ENCODE measurements around the gene APLN.
A peak's percentile ranks its signal among the peaks of the same experiment; 100 is the strongest.

Gene APLN

DNA sequence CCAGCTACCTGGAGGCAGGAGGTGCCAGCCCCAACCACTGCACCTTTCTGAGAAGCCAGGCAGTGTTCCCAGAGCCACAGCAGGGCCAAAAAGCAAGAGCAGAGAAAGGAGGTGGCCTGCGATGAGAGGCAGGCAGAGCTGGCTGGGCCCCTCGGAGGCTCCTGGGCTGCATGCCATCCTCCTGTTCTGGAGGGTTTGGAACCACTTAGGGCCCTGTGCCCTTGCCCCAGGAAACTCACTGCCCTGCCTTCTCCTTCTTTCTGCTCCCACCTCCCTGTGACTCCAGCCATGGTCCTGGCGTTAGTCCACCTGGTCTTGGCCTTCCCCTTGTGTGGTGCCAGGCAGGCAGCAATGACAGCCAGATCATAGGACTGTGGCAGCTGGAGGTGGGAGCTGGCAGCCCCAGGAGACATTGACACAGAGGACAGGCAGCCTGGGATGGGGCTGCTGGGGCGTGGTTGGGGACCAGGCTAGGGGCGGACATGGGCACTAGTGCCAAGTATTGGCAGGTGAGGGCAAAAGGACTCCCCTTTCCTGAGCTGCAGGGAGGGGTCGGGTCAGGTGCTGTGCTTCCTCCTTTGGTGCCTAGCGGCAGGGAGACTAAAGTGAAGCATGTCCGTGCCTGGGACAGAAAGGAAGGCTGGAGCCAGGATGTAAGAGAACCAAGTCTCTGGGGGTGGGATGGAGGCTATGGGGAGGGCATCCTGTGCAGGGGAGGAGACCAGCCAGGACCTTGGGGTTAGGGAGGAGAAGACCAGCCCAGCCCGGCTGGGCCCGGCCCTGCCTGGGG, 1.4 kb downstream of the APLN start:
- no peaks in the 10 kb centered on the region for H3K79me2 ChIP-seq
- no peak overlapping the region for H3K4me3 ChIP-seq (ENCODE audit: low read depth, low read length)
- H2AFZ ChIP-seq = no peak overlapping the region
- TF ChIP-seq, protein P1, sequence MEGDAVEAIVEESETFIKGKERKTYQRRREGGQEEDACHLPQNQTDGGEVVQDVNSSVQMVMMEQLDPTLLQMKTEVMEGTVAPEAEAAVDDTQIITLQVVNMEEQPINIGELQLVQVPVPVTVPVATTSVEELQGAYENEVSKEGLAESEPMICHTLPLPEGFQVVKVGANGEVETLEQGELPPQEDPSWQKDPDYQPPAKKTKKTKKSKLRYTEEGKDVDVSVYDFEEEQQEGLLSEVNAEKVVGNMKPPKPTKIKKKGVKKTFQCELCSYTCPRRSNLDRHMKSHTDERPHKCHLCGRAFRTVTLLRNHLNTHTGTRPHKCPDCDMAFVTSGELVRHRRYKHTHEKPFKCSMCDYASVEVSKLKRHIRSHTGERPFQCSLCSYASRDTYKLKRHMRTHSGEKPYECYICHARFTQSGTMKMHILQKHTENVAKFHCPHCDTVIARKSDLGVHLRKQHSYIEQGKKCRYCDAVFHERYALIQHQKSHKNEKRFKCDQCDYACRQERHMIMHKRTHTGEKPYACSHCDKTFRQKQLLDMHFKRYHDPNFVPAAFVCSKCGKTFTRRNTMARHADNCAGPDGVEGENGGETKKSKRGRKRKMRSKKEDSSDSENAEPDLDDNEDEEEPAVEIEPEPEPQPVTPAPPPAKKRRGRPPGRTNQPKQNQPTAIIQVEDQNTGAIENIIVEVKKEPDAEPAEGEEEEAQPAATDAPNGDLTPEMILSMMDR (IDR thresholded peaks at IDR 0.05) = no peak
- H3K9me3 ChIP-seq (ENCODE audit: control insufficient read depth, low read length) = no peaks in the 10 kb centered on the region
- H3K9ac ChIP-seq = no peak overlapping the region
- H3K27ac ChIP-seq = no peak overlapping the region
- peaks cover 7% of the 10 kb centered on the region for H3K4me1 ChIP-seq
- H3K27me3 ChIP-seq (ENCODE audit: control insufficient read depth, insufficient read depth, low read length) = no peaks in the 10 kb centered on the region
- no peaks in the 10 kb centered on the region for H3K36me3 ChIP-seq (ENCODE audit: control insufficient read depth, insufficient read depth, low read length)
- H3K4me2 ChIP-seq (ENCODE audit: low read length) = no peak overlapping the region

DNA sequence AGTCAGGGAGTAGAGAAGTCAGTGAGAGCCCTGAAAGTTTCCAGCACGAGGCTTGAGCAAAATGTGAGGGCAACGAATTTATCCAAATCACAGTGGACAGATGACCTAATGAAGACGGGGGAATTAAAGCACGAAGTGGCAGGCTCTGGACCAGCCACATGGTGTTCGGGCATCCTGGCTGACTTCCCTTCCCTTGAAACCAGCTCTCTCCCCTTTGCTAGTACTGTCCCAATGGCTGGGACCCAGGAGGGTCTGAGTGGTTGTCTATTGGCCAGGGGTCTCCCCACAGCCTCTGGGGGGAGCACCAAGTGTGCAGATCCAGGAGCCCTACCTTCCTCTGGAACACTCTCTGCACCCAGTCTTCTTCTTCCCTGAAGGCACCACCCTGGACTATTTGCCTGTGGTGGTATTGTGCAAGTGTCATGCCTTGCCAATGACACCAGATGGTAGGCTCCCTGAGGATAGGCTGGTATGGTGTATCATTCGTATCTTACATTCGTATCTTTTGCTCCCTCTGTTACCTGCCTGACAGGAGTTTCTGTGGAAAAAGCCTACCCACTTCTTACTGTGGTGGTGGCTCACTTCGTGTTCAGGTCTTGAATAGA, 2.1 kb downstream of the APLN start:
- peaks cover 7% of the 10 kb centered on the region for H3K4me1 ChIP-seq
- H2AFZ ChIP-seq = no peak overlapping the region
- no peaks in the 10 kb centered on the region for H3K36me3 ChIP-seq (ENCODE audit: control insufficient read depth, insufficient read depth, low read length)
- no peak overlapping the region for H3K4me3 ChIP-seq (ENCODE audit: low read depth, low read length)
- no peaks in the 10 kb centered on the region for H3K79me2 ChIP-seq
- H3K9me3 ChIP-seq (ENCODE audit: control insufficient read depth, low read length) = no peaks in the 10 kb centered on the region
- no peak overlapping the region for H3K4me2 ChIP-seq (ENCODE audit: low read length)
- no peaks in the 10 kb centered on the region for H3K27me3 ChIP-seq (ENCODE audit: control insufficient read depth, insufficient read depth, low read length)
- TF ChIP-seq, protein P1 (IDR thresholded peaks at IDR 0.05) = no peak
- no peak overlapping the region for H3K9ac ChIP-seq
- no peak overlapping the region for H3K27ac ChIP-seq

DNA sequence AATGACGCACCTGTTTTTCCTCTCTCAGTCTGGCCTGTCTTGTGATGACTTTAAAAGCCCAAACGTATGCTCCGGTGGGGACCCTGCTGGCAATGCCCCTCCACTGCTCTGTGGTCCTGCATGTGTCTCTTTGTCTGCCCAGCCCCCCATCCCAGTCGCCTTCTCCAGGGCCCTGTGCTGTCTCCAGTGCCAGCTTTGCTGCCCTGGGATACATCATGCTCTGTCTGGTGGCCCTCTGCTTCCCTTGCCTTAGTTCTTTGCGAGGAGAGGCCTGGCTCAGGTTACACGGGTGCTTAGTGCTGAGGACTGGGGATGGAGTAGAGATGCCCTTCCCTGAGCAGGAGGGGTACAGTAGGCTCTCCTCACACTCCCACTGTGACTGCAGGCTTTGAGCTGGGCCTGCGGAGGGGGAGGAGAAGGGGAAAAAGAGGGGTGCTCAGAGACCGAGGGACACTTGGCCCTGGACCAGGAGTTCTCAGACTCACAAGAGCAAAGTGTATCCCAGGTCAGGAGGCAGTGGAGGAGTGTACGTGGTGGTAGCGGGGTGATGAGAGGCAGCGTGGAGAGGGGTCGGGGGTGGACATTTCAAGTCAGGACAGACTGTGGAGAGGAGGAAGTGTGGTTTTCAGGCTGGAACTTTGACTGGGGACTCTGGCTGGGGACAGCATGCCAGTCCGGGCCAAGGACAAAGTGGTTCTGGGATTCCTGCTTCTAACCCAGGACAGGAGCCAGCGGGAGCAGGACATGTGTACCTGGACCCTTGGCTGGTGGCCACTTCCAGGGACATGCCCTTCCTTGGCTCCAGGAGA, 2.8 kb downstream of the APLN start:
- no peak overlapping the region for H3K9ac ChIP-seq
- H3K27me3 ChIP-seq (ENCODE audit: control insufficient read depth, insufficient read depth, low read length) = no peaks in the 10 kb centered on the region
- H3K4me3 ChIP-seq (ENCODE audit: low read depth, low read length) = no peak overlapping the region
- H3K79me2 ChIP-seq = no peaks in the 10 kb centered on the region
- peak overlapping the region; percentile 47 for H3K4me2 ChIP-seq (ENCODE audit: low read length)
- peaks cover 7% of the 10 kb centered on the region for H3K4me1 ChIP-seq
- no peaks in the 10 kb centered on the region for H3K9me3 ChIP-seq (ENCODE audit: control insufficient read depth, low read length)
- no peak overlapping the region for H3K27ac ChIP-seq
- no peak overlapping the region for H2AFZ ChIP-seq
- H3K36me3 ChIP-seq (ENCODE audit: control insufficient read depth, insufficient read depth, low read length) = no peaks in the 10 kb centered on the region
- TF ChIP-seq, protein P1 (IDR thresholded peaks at IDR 0.05) = no peak

DNA sequence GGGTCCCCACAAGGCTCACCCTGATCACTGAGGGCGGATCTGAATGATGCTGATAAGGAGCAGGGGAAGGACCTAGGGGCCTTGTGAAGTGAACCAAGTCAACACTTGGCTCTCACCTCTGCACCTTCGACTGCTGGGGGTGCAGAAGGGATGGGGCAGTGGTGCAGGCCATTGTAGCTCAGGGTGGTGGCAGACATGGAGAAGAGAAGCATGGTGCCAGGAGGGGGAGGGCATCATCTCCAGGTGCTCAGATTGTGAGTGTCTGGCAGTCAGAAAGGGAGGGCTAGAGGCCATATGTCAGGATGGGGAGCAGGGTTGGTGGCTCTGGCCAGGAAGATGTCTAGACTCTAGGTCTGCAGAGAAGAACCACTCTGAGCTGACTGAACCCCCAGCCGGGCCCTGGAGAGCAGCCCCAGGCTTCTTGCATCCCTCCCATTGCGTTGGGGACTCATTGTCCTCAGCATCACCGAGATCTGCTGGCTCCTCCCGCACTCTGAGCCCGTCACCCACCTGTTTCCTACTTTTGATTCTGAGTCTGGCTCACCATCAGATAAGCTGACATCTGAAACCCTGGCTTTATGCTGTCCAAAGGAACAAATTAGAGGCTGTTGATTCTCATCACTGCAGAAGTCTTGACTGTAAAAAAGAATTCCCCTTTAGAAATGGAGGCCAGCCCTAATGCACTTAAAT, 3.8 kb downstream of the APLN start:
- no peaks in the 10 kb centered on the region for H3K9me3 ChIP-seq (ENCODE audit: control insufficient read depth, low read length)
- no peak overlapping the region for H3K9ac ChIP-seq
- H3K4me2 ChIP-seq (ENCODE audit: low read length) = peak overlapping the region; percentile 47
- TF ChIP-seq, protein P1 (IDR thresholded peaks at IDR 0.05) = no peak
- H2AFZ ChIP-seq = no peak overlapping the region
- H3K4me3 ChIP-seq (ENCODE audit: low read depth, low read length) = no peak overlapping the region
- H3K4me1 ChIP-seq = peaks cover 7% of the 10 kb centered on the region
- no peaks in the 10 kb centered on the region for H3K79me2 ChIP-seq
- no peak overlapping the region for H3K27ac ChIP-seq
- H3K27me3 ChIP-seq (ENCODE audit: control insufficient read depth, insufficient read depth, low read length) = no peaks in the 10 kb centered on the region
- no peaks in the 10 kb centered on the region for H3K36me3 ChIP-seq (ENCODE audit: control insufficient read depth, insufficient read depth, low read length)

All from parathyroid adenoma (tissue), 2 donors.